ENCODE results near the gene SLC7A8. TPM values are rescaled to one million over a fixed set of nuclear protein-coding genes. Genes with fewer than 3 reads are reported as not detected.

SLC7A8 gene
- total and polyA plus RNA-seq, 2 donors (not counting 1 experiment from before 2014, with no cell fraction given) = 1.4 to 10.2 TPM

- H3K9me3 ChIP-seq (ENCODE audit: control insufficient read depth, insufficient read depth, low read depth, low read length) = no peaks in the 10 kb centered on the region
- DNase-seq (ENCODE audit: low read depth in 2 of 2) = no peak
- no peak overlapping the region for H3K27ac ChIP-seq (ENCODE audit: insufficient read depth, low read length)
- H3K27me3 ChIP-seq (ENCODE audit: control insufficient read depth, insufficient read depth, low read length) = no peaks in the 10 kb centered on the region
- H3K79me2 ChIP-seq (ENCODE audit: control insufficient read depth, insufficient read depth, low read length) = peaks cover 28% of the 10 kb centered on the region
- H3K36me3 ChIP-seq (ENCODE audit: control insufficient read depth, insufficient read depth, low read length) = peaks cover 5% of the 10 kb centered on the region
- TF ChIP-seq CTCF (conservative IDR thresholded peaks at IDR 0.05 in 1 of 2, IDR thresholded peaks at IDR 0.05 in 1 of 2; ENCODE audit: low read depth in 1 of 2, low read length in 2 of 2) (no peak), EZH2 (IDR thresholded peaks at IDR 0.05; ENCODE audit: low read length, missing control alignments) (no peak)
- H3K9ac ChIP-seq (ENCODE audit: insufficient read depth, low read length) = no peak overlapping the region
- no peak overlapping the region for H2AFZ ChIP-seq (ENCODE audit: low read length)
- H4K20me1 ChIP-seq (ENCODE audit: control insufficient read depth, extremely low read depth, insufficient read depth, low read length) = no peaks in the 10 kb centered on the region
- no peaks in the 10 kb centered on the region for H3K4me1 ChIP-seq (ENCODE audit: control insufficient read depth, extremely low read depth, insufficient read depth, low read length)
- H3K4me2 ChIP-seq (ENCODE audit: extremely low read depth, insufficient read depth, low read length) = no peak overlapping the region
- H3K4me3 ChIP-seq (replicated peaks in 1 of 4; ENCODE audit: control extremely low read depth in 1 of 4, insufficient read depth in 1 of 4, low read depth in 3 of 4, low read length in 4 of 4) = no peak overlapping the region
These were observed 82.1 kb downstream of the SLC7A8 start for GRCh38 chr14:23101213-23101970.

- H3K4me2 ChIP-seq (ENCODE audit: extremely low read depth, insufficient read depth, low read length) = no peak overlapping the region
- H3K79me2 ChIP-seq (ENCODE audit: control insufficient read depth, insufficient read depth, low read length) = peaks cover 33% of the 10 kb centered on the region
- no peak overlapping the region for H2AFZ ChIP-seq (ENCODE audit: low read length)
- peaks cover 5% of the 10 kb centered on the region for H3K36me3 ChIP-seq (ENCODE audit: control insufficient read depth, insufficient read depth, low read length)
- TF ChIP-seq CTCF (conservative IDR thresholded peaks at IDR 0.05 in 1 of 2, IDR thresholded peaks at IDR 0.05 in 1 of 2; ENCODE audit: low read depth in 1 of 2, low read length in 2 of 2) = no peak
- TF ChIP-seq EZH2 (IDR thresholded peaks at IDR 0.05; ENCODE audit: low read length, missing control alignments) = no peak
- H4K20me1 ChIP-seq (ENCODE audit: control insufficient read depth, extremely low read depth, insufficient read depth, low read length) = no peaks in the 10 kb centered on the region
- H3K27me3 ChIP-seq (ENCODE audit: control insufficient read depth, insufficient read depth, low read length) = no peaks in the 10 kb centered on the region
- H3K27ac ChIP-seq (ENCODE audit: insufficient read depth, low read length) = no peak overlapping the region
- no peak overlapping the region for H3K9ac ChIP-seq (ENCODE audit: insufficient read depth, low read length)
- H3K4me1 ChIP-seq (ENCODE audit: control insufficient read depth, extremely low read depth, insufficient read depth, low read length) = no peaks in the 10 kb centered on the region
- H3K4me3 ChIP-seq (replicated peaks in 1 of 4; ENCODE audit: control extremely low read depth in 1 of 4, insufficient read depth in 1 of 4, low read depth in 3 of 4, low read length in 4 of 4) = no peak overlapping the region
- no peaks in the 10 kb centered on the region for H3K9me3 ChIP-seq (ENCODE audit: control insufficient read depth, insufficient read depth, low read depth, low read length)
- no peak for DNase-seq (ENCODE audit: low read depth in 2 of 2)
These were observed 84.1 kb downstream of the SLC7A8 start for GRCh38 chr14:23099212-23099861.

GRCh38 chr14:23097786-23098185 lies 85.7 kb downstream of the SLC7A8 start:
- H3K27ac ChIP-seq (ENCODE audit: insufficient read depth, low read length) = no peak overlapping the region
- H2AFZ ChIP-seq (ENCODE audit: low read length) = no peak overlapping the region
- DNase-seq (ENCODE audit: low read depth in 2 of 2) = no peak
- H3K9me3 ChIP-seq (ENCODE audit: control insufficient read depth, insufficient read depth, low read depth, low read length) = no peaks in the 10 kb centered on the region
- H3K9ac ChIP-seq (ENCODE audit: insufficient read depth, low read length) = no peak overlapping the region
- peak overlapping the region; percentile 27 for H3K4me2 ChIP-seq (ENCODE audit: extremely low read depth, insufficient read depth, low read length)
- no peaks in the 10 kb centered on the region for H3K27me3 ChIP-seq (ENCODE audit: control insufficient read depth, insufficient read depth, low read length)
- peaks cover 48% of the 10 kb centered on the region for H3K79me2 ChIP-seq (ENCODE audit: control insufficient read depth, insufficient read depth, low read length)
- no peaks in the 10 kb centered on the region for H4K20me1 ChIP-seq (ENCODE audit: control insufficient read depth, extremely low read depth, insufficient read depth, low read length)
- H3K4me3 ChIP-seq (replicated peaks in 1 of 4; ENCODE audit: control extremely low read depth in 1 of 4, insufficient read depth in 1 of 4, low read depth in 3 of 4, low read length in 4 of 4) = peak overlapping the region in 1 of 4 experiments; percentile 86
- H3K36me3 ChIP-seq (ENCODE audit: control insufficient read depth, insufficient read depth, low read length) = peaks cover 5% of the 10 kb centered on the region
- H3K4me1 ChIP-seq (ENCODE audit: control insufficient read depth, extremely low read depth, insufficient read depth, low read length) = no peaks in the 10 kb centered on the region
- TF ChIP-seq EZH2 (IDR thresholded peaks at IDR 0.05; ENCODE audit: low read length, missing control alignments) (no peak), CTCF (conservative IDR thresholded peaks at IDR 0.05 in 1 of 2, IDR thresholded peaks at IDR 0.05 in 1 of 2; ENCODE audit: low read depth in 1 of 2, low read length in 2 of 2) (no peak)
